GM21390 (cell line): ENCODE measurements around the gene C1QTNF4.
"Not testable (repeated sequence)": the region's sequence is repeated elsewhere in the genome, so short reads cannot be mapped to it uniquely, and the experiment has no call there.

Experiments
- ATAC-seq: cut with Tn5 transposase; IDR thresholded peaks from one replicate; pipeline ENCODE4 v1.9.1; 2021; ENCODE audit not compliant: unreplicated experiment

The C1QTNF4 gene

GRCh38 chr11:47569646-47570045 is 24.6 kb downstream of the C1QTNF4 start:
- ATAC-seq, result no peak

GRCh38 chr11:47566149-47566698 is 28.0 kb downstream of the C1QTNF4 start:
- ATAC-seq, result peak; percentile 16

- peak; percentile 88 for ATAC-seq
These were observed 28.7 kb downstream of the C1QTNF4 start, which contains the start of gene PTPMT1 for GRCh38 chr11:47565340-47566148. TSS of gene PTPMT1 (plus strand) at chr11:47565599. CDS start at chr11:47565623, 24 bp downstream.

GRCh38 chr11:47564933-47565339 is 29.3 kb downstream of the C1QTNF4 start:
- ATAC-seq, result no peak

GRCh38 chr11:47564366-47564765 is 29.8 kb downstream of the C1QTNF4 start:
- ATAC-seq, result not testable (repeated sequence)

- not testable (repeated sequence) for ATAC-seq
These were observed 31.8 kb downstream of the C1QTNF4 start for GRCh38 chr11:47562393-47562792.

GRCh38 chr11:47560426-47560825 is 33.8 kb downstream of the C1QTNF4 start:
- no peak for ATAC-seq

- ATAC-seq, result no peak
These were observed 35.5 kb downstream of the C1QTNF4 start for GRCh38 chr11:47558695-47559094.

- ATAC-seq, result not testable (repeated sequence)
These were observed 37.2 kb downstream of the C1QTNF4 start for GRCh38 chr11:47557004-47557403.

GRCh38 chr11:47553406-47553743 is 40.8 kb downstream of the C1QTNF4 start:
- ATAC-seq, result peak; percentile 15

- ATAC-seq, result peak; percentile 93
These were observed 41.4 kb downstream of the C1QTNF4 start, which contains the start of gene CELF1 for GRCh38 chr11:47552566-47553405. TSS of gene CELF1 (minus strand) at chr11:47553132. CDS start at chr11:47499523, 53,609 bp downstream.

GRCh38 chr11:47552056-47552565 is 42.1 kb downstream of the C1QTNF4 start:
- no peak for ATAC-seq

- ATAC-seq, result no peak
These were observed 43.1 kb downstream of the C1QTNF4 start for GRCh38 chr11:47551086-47551485.

- no peak for ATAC-seq
These were observed 43.7 kb downstream of the C1QTNF4 start for GRCh38 chr11:47550288-47551047.

- ATAC-seq, result not testable (repeated sequence)
These were observed 47.9 kb downstream of the C1QTNF4 start for GRCh38 chr11:47546274-47546673.

- ATAC-seq, result no peak
These were observed 48.9 kb downstream of the C1QTNF4 start for GRCh38 chr11:47545298-47545697.

GRCh38 chr11:47541070-47541469 is 53.1 kb downstream of the C1QTNF4 start:
- ATAC-seq, result no peak

- no peak for ATAC-seq
These were observed 54.6 kb downstream of the C1QTNF4 start for GRCh38 chr11:47539681-47540039.
